GM23248 (cell line): ENCODE results near the gene HUWE1. TPM values are rescaled to one million over a fixed set of nuclear protein-coding genes. Genes with fewer than 3 reads are reported as not detected.
A peak's percentile ranks its signal among the peaks of the same experiment; 100 is the strongest.

Experiments
- DNase-seq: peaks from one replicate; pipeline ENCODE4 v3.0.0-alpha.2; 2015
- H2AFZ ChIP-seq: fragments of 200-600 bp; sonication (generic); 2 replicates; pipeline ENCODE4 v1.6.1; 2016; ENCODE audit warnings: antibody characterized with exemption
- H3F3A ChIP-seq: fragments of 200-600 bp; sonication (generic); 2 replicates; pipeline ENCODE4 v1.6.1; 2016; ENCODE audit warnings: mild to moderate bottlenecking, antibody characterized with exemption, mixed run types; ENCODE audit not compliant: insufficient read depth
- H3K27ac ChIP-seq: fragments of 200-600 bp; sonication (generic); 2 replicates; pipeline ENCODE4 v1.5.1; 2016; ENCODE audit warnings: mild to moderate bottlenecking
- H3K27me3 ChIP-seq: fragments of 200-600 bp; sonication (generic); replicated peaks from 2 replicates; pipeline ENCODE4 v1.6.1; 2016; ENCODE audit warnings: mild to moderate bottlenecking; ENCODE audit not compliant: insufficient read depth
- H3K36me3 ChIP-seq: fragments of 200-600 bp; sonication (generic); 2 replicates; pipeline ENCODE4 v1.6.1; 2016; ENCODE audit warnings: low read depth, mild to moderate bottlenecking
- H3K4me1 ChIP-seq: fragments of 200-600 bp; sonication (generic); 2 replicates; pipeline ENCODE4 v1.6.1; 2016; ENCODE audit warnings: mild to moderate bottlenecking; ENCODE audit not compliant: insufficient read depth
- H3K4me2 ChIP-seq: fragments of 200-600 bp; sonication (generic); one replicate; pipeline ENCODE4 v1.6.1; 2016; ENCODE audit warnings: mild to moderate bottlenecking; ENCODE audit not compliant: unreplicated experiment
- H3K4me3 ChIP-seq: fragments of 200-600 bp; sonication (generic); 2 replicates; pipeline ENCODE4 v1.5.1; 2016; ENCODE audit warnings: mild to moderate bottlenecking
- H3K79me2 ChIP-seq: fragments of 200-600 bp; sonication (generic); 2 replicates; pipeline ENCODE4 v1.6.1; 2016; ENCODE audit warnings: mild to moderate bottlenecking; ENCODE audit not compliant: insufficient read depth
- H3K9ac ChIP-seq: fragments of 200-600 bp; sonication (generic); 2 replicates; pipeline ENCODE4 v1.6.1; 2016; ENCODE audit warnings: mild to moderate bottlenecking
- H3K9me2 ChIP-seq: fragments of 200-600 bp; sonication (generic); 2 replicates; pipeline ENCODE4 v1.6.1; 2016; ENCODE audit warnings: mixed run types, mild to moderate bottlenecking, moderate library complexity; ENCODE audit not compliant: insufficient read depth
- H3K9me3 ChIP-seq: fragments of 200-600 bp; sonication (generic); one replicate; pipeline ENCODE4 v1.6.1; 2017; ENCODE audit warnings: low read depth
- H4K20me1 ChIP-seq: fragments of 200-600 bp; sonication (generic); 2 replicates; pipeline ENCODE4 v1.6.0; 2016; ENCODE audit not compliant: insufficient read depth
- EZH2 ChIP-seq: fragments of 200-600 bp; sonication (generic); IDR thresholded peaks from 2 replicates; pipeline ENCODE4 v1.6.1; 2018; ENCODE audit warnings: antibody characterized with exemption, mild to moderate bottlenecking; ENCODE audit not compliant: insufficient read depth, poor library complexity, severe bottlenecking
- EZH2phosphoT487 ChIP-seq: fragments of 200-600 bp; sonication (generic); IDR thresholded peaks from 2 replicates; pipeline ENCODE4 v1.6.1; 2018; ENCODE audit warnings: antibody characterized with exemption, moderate library complexity, mild to moderate bottlenecking, low read depth; ENCODE audit not compliant: insufficient read depth
- WGBS, 2 experiments: methylation state at CpG; one replicate each; pipeline ENCODE4 v1.1.6; 2015 to 2017; ENCODE audit warnings: low lambda C conversion rate in 2 of 2, low coverage in 1 of 2; ENCODE audit errors: missing lambda C conversion rate in 2 of 2; 5-methylcytosine and 5-hydroxymethylcytosine counted together
- in situ Hi-C: fragments of 300-500 bp; cut with MboI; formaldehyde crosslinking; loops from 2 replicates; pipeline ENCODE4 v1.15.0; 2020
- polyA plus RNA-seq: library from polyadenylated mRNA; unstranded; fragments of >200 nt; fragmentation: Nextera tagmentation; extraction: Ambion mirVana; gene quantifications from 2 replicates; pipeline ENCODE4 v1.2.1, GENCODE V29; 2016
- total RNA-seq: library from RNA; depleted of rRNA; stranded (reverse); fragments of >200 nt; shearing (Covaris generic); gene quantifications from 2 replicates; pipeline ENCODE4 v1.2.3, GENCODE V29; 2014

The HUWE1 gene
- total and polyA plus RNA-seq, 2 experiments from 2014 or later = 29.8 to 71.2 TPM

- H3K9me3 ChIP-seq = no peaks in the 10 kb centered on the region
- peaks cover 38% of the 10 kb centered on the region for H3K36me3 ChIP-seq
- peaks cover 83% of the 10 kb centered on the region for H3K79me2 ChIP-seq
- H3K4me1 ChIP-seq = peaks cover 9% of the 10 kb centered on the region
- no peaks in the 10 kb centered on the region for H3K27me3 ChIP-seq
- peaks cover 32% of the 10 kb centered on the region for H3F3A ChIP-seq
- H4K20me1 ChIP-seq = peaks cover 7% of the 10 kb centered on the region; the same call in 1 of the 2 replicates
- peak overlapping the region; percentile 96 for H3K27ac ChIP-seq
- in situ Hi-C loops = loop anchor here (10.0 kb wide), 1 partner anchor 153 kb away; no protein-coding TSS in a partner anchor
- TF ChIP-seq EZH2 (no peak), EZH2phosphoT487 (no peak)
- DNase-seq = peak; percentile 53
- peak overlapping the region; percentile 100 for H3K9ac ChIP-seq
- H3K4me2 ChIP-seq = peak overlapping the region; percentile 91
- H3K9me2 ChIP-seq = no peaks in the 10 kb centered on the region
- 25 to 33% methylated on average over 3 of the region's 3 CpGs for WGBS, 2 experiments
- peak overlapping the region; percentile 91 for H3K4me3 ChIP-seq
- no peak overlapping the region for H2AFZ ChIP-seq
Observed at GRCh38 chrX:53681661-53682060, 4.9 kb downstream of the HUWE1 start.

GRCh38 chrX:53678667-53679066 is 7.9 kb downstream of the HUWE1 start:
- H2AFZ ChIP-seq = no peak overlapping the region
- no peaks in the 10 kb centered on the region for H3K9me2 ChIP-seq
- no peaks in the 10 kb centered on the region for H3K27me3 ChIP-seq
- H3K4me1 ChIP-seq = peaks cover 24% of the 10 kb centered on the region
- in situ Hi-C loops = no loop called here
- H3F3A ChIP-seq = 0 out of 2 replicates have a peak, but pooled peaks cover 17% of the 10 kb centered on the region
- TF ChIP-seq EZH2 (no peak), EZH2phosphoT487 (no peak)
- H3K27ac ChIP-seq = no peak overlapping the region
- no peak overlapping the region for H3K4me2 ChIP-seq
- peaks cover 38% of the 10 kb centered on the region for H3K36me3 ChIP-seq
- peaks cover 99% of the 10 kb centered on the region for H3K79me2 ChIP-seq
- H4K20me1 ChIP-seq = peaks cover 7% of the 10 kb centered on the region; the same call in 1 of the 2 replicates
- DNase-seq = peak; percentile 38
- H3K9me3 ChIP-seq = no peaks in the 10 kb centered on the region
- H3K4me3 ChIP-seq = no peak overlapping the region
- H3K9ac ChIP-seq = no peak overlapping the region

- in situ Hi-C loops = no loop called here
- Histone ChIP-seq H3K9ac (no peak overlapping the region), H4K20me1 (peaks cover 7% of the 10 kb centered on the region; the same call in 1 of the 2 replicates), H2AFZ (no peak overlapping the region), H3K36me3 (peaks cover 41% of the 10 kb centered on the region), H3K9me2 (no peaks in the 10 kb centered on the region), H3K9me3 (no peaks in the 10 kb centered on the region), H3K4me2 (no peak overlapping the region), H3K4me3 (no peak overlapping the region), H3K79me2 (peaks cover 100% of the 10 kb centered on the region), H3K4me1 (peaks cover 22% of the 10 kb centered on the region), H3K27ac (no peak overlapping the region), H3F3A (0 out of 2 replicates have a peak, but pooled peaks cover 14% of the 10 kb centered on the region), H3K27me3 (no peaks in the 10 kb centered on the region)
- 95 to 100% methylated on average over 3 of the region's 3 CpGs for WGBS, 2 experiments
- no peak for DNase-seq
- TF ChIP-seq EZH2phosphoT487 (no peak), EZH2 (no peak)
Observed at GRCh38 chrX:53677286-53677685, 9.2 kb downstream of the HUWE1 start.

GRCh38 chrX:53674581-53674980 is 11.9 kb downstream of the HUWE1 start:
- H2AFZ ChIP-seq = no peak overlapping the region

GRCh38 chrX:53669258-53669657 is 17.3 kb downstream of the HUWE1 start:
- Histone ChIP-seq H3K9ac (no peak overlapping the region), H3K9me3 (no peaks in the 10 kb centered on the region), H3F3A (no peaks in the 10 kb centered on the region), H3K4me2 (no peak overlapping the region), H3K79me2 (peaks cover 100% of the 10 kb centered on the region), H3K4me3 (no peak overlapping the region), H3K36me3 (peaks cover 11% of the 10 kb centered on the region; the same call in 1 of the 2 replicates), H3K9me2 (no peaks in the 10 kb centered on the region), H2AFZ (no peak overlapping the region), H4K20me1 (no peaks in the 10 kb centered on the region), H3K27me3 (no peaks in the 10 kb centered on the region), H3K4me1 (peaks cover 3% of the 10 kb centered on the region; the same call in 1 of the 2 replicates), H3K27ac (no peak overlapping the region)
- no peak for DNase-seq
- TF ChIP-seq EZH2 (no peak), EZH2phosphoT487 (no peak)
- in situ Hi-C loops = no loop called here

More at GRCh38 chrX:53674581-53674980, 11.9 kb downstream of the HUWE1 start:
- Histone ChIP-seq H3K27me3 (no peaks in the 10 kb centered on the region), H3K4me1 (peaks cover 15% of the 10 kb centered on the region), H3K9me3 (no peaks in the 10 kb centered on the region), H3K4me2 (no peak overlapping the region), H3K9ac (no peak overlapping the region), H4K20me1 (peaks cover 7% of the 10 kb centered on the region; the same call in 1 of the 2 replicates), H3K79me2 (peaks cover 100% of the 10 kb centered on the region), H3K36me3 (peaks cover 23% of the 10 kb centered on the region), H3K9me2 (no peaks in the 10 kb centered on the region), H3K27ac (peak overlapping the region; percentile 32), H3K4me3 (no peak overlapping the region), H3F3A (no peaks in the 10 kb centered on the region)
- in situ Hi-C loops = no loop called here
- peak; percentile 33 for DNase-seq
- WGBS, 2 experiments = 17 to 25% methylated on average over 2 of the region's 2 CpGs
- no peak for TF ChIP-seq EZH2
- no peak for TF ChIP-seq EZH2phosphoT487
